ENCODE data around the gene P2RX5. TPM values are rescaled to one million over a fixed set of nuclear protein-coding genes. Genes with fewer than 3 reads are reported as not detected.

Gene P2RX5
- total RNA-seq, 2 experiments from 2014 or later, result 69.7 to 77.5 TPM

GRCh38 chr17:3668279-3669084 lies 27.5 kb downstream of the P2RX5 start, which contains the start of the genes EMC6 and TAX1BP3:
Gene EMC6, plus strand, starts transcription at chr17:3668812. Its CDS starts 335 bp downstream, at chr17:3669147.
Gene TAX1BP3, minus strand, starts transcription at chr17:3668578. Its CDS starts 52 bp downstream, at chr17:3668526.
- DNase-seq, result peak; percentile 99
- intact Hi-C loops (cut with DNase I, micrococcal nuclease), result loop anchor here (1.0 kb wide), 10 partner anchors 26 to 957 kb away; partner anchors contain the start of genes CTNS (in 2 of the 2), SHPK (in 2 of the 2), CAMKK1 (in 1 of the 2) and CLUH (in 1 of the 2)
- no peaks in the 10 kb centered on the region for H3K9me3 Mint-ChIP-seq (ENCODE audit: low read depth)
- POLR2A ChIA-PET, result interaction anchor here (0.6 to 0.9 kb wide), 2 partner anchors 51 to 177 kb away, joined by 3 to 4 read pairs; no protein-coding TSS in a partner anchor
- CTCF ChIA-PET, result interaction anchor here (1.2 kb wide), 1 partner anchor 32 kb away, joined by 3 read pairs; the partner anchor contains the start of genes CTNS and SHPK
- peak within 1 kb of the TSS; percentile 97 for H3K4me3 Mint-ChIP-seq
- H3K36me3 Mint-ChIP-seq (ENCODE audit: low read depth), result peaks cover 14% of the 10 kb centered on the region
- H3K27ac Mint-ChIP-seq, result peak within 1 kb of the TSS; percentile 94
- peak; percentile 94 for ATAC-seq
- no peaks in the 10 kb centered on the region for H3K27me3 Mint-ChIP-seq
- H3K4me1 Mint-ChIP-seq, result peaks cover 21% of the 10 kb centered on the region

DNA sequence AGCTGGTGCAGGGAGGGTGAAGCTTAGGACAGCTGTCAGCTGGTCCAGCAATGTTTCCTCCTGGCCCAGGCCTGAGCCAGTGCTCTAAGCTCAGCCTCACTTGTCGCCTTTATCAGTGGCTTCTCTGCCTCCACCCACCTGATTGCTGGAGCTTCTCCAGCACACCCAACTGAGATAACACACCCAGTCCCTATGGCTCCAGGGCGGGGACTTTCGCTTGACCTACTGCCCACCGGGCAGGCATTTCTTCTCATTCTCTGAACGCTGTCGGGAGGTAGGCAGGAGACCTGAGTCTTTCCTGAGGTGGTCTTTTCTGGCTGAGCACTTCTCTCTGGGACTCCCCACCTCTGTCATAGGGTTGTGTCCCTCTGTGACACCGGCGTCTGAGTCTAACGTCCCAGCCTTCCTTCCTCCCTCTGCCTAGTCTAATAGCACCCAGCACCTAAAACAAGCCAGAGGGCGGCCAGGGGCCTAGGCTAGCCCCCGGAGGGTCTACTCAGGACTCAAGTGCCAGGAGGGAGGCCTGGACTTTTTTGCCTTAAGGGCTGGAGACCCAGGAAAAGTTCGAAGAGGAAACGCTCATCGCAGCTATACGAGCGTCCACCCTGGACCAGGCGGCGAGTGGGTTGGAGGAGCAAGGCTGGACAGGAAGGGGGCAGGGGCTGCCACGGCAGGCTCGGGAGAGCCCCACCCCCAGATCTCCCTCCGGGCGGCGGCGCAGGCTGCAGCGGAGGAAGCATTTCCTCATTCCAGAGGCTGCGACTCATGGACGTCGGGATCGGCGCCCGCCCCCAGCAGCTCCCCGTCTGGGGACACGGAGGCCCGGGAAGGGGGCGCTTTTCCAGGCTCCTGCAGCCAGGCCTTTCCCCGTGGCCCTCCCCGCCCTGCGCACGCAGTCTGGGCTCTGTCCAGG lies 28.3 kb downstream of the P2RX5 start:
- CTCF ChIA-PET, result interaction anchor here (0.6 to 1.2 kb wide), 2 partner anchors 31 to 104 kb away, joined by 3 read pairs; partner anchors contain the start of genes CTNS and SHPK
- DNase-seq (peak; percentile 39), ATAC-seq (no peak)
- POLR2A ChIA-PET, result interaction anchor here (0.8 kb wide), 1 partner anchor 133 kb away, joined by 3 read pairs; no protein-coding TSS in a partner anchor
- H3K4me1 Mint-ChIP-seq, result peaks cover 21% of the 10 kb centered on the region
- peak overlapping the region; percentile 31 for H3K27ac Mint-ChIP-seq
- no peaks in the 10 kb centered on the region for H3K9me3 Mint-ChIP-seq (ENCODE audit: low read depth)
- intact Hi-C loops (cut with DNase I, micrococcal nuclease), result loop anchor here (1.0 kb wide), 9 partner anchors 31 to 956 kb away; partner anchors contain the start of genes CTNS (in 2 of the 2), SHPK (in 2 of the 2), CAMKK1 (in 1 of the 2) and CLUH (in 1 of the 2)
- H3K36me3 Mint-ChIP-seq (ENCODE audit: low read depth), result peaks cover 14% of the 10 kb centered on the region
- no peaks in the 10 kb centered on the region for H3K27me3 Mint-ChIP-seq
- H3K4me3 Mint-ChIP-seq, result peak overlapping the region; percentile 97

DNA sequence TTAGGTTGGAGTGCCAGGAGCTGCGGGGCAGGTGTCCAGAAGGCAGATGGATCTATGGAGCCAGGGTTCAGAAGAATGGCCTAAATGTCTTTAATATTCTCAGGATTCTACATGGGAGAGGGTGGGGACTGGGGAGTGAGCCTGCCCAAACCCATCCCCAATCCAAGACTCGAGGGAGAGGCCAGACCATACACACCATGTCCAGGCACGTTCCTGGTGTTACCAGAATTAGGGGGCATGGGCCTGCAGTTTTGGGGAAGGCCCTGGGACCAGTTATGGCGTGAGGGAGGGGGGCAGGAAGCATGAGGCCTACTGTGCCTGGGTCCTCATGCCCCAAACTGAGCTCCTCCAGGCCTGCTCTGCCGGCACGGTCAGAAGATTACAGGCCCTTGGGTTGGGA lies 29.4 kb downstream of the P2RX5 start:
- Mint-ChIP-seq H3K27me3 (no peaks in the 10 kb centered on the region), H3K4me3 (peak overlapping the region; percentile 5), H3K4me1 (peaks cover 17% of the 10 kb centered on the region), H3K36me3 (ENCODE audit: low read depth) (peaks cover 11% of the 10 kb centered on the region), H3K27ac (no peak overlapping the region), H3K9me3 (ENCODE audit: low read depth) (no peaks in the 10 kb centered on the region)
- DNase-seq (no peak), ATAC-seq (no peak)
- intact Hi-C loops (cut with DNase I, micrococcal nuclease), result no loop called here
- ChIA-PET CTCF (interaction anchor here (0.6 to 1.0 kb wide), 2 partner anchors 18 to 988 kb away, joined by 3 read pairs; no protein-coding TSS in a partner anchor), POLR2A (interaction anchor here (0.6 kb wide), 2 partner anchors 26 to 125 kb away, joined by 3 to 9 read pairs; no protein-coding TSS in a partner anchor)

DNA sequence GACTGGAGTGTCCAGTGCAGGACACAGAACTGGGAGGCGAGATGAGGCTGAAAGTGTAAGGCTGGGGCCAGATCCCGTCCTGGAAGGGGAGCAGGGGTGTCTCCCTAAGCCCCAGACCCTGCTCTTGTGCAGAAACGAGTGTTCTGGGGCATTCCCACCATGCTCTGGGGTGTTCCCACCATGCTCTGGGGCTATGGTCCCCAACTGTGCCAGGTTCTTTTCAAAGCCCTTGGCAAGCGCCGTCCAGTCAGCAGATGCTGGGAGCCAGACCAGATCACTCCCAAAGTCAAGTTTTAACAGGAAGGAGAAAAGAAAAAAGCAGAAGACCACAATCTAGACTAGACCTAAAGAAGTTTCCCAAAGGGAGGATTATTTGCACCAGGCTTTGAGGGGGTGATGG lies 30.1 kb downstream of the P2RX5 start:
- no peak for DNase-seq
- H3K27me3 Mint-ChIP-seq, result no peaks in the 10 kb centered on the region
- H3K36me3 Mint-ChIP-seq (ENCODE audit: low read depth), result peaks cover 9% of the 10 kb centered on the region
- ChIA-PET POLR2A (no interaction called here), CTCF (no interaction called here)
- no peak overlapping the region for H3K27ac Mint-ChIP-seq
- intact Hi-C loops (cut with DNase I, micrococcal nuclease), result no loop called here
- peaks cover 16% of the 10 kb centered on the region for H3K4me1 Mint-ChIP-seq
- ATAC-seq, result no peak
- no peak overlapping the region for H3K4me3 Mint-ChIP-seq
- H3K9me3 Mint-ChIP-seq (ENCODE audit: low read depth), result no peaks in the 10 kb centered on the region

DNA sequence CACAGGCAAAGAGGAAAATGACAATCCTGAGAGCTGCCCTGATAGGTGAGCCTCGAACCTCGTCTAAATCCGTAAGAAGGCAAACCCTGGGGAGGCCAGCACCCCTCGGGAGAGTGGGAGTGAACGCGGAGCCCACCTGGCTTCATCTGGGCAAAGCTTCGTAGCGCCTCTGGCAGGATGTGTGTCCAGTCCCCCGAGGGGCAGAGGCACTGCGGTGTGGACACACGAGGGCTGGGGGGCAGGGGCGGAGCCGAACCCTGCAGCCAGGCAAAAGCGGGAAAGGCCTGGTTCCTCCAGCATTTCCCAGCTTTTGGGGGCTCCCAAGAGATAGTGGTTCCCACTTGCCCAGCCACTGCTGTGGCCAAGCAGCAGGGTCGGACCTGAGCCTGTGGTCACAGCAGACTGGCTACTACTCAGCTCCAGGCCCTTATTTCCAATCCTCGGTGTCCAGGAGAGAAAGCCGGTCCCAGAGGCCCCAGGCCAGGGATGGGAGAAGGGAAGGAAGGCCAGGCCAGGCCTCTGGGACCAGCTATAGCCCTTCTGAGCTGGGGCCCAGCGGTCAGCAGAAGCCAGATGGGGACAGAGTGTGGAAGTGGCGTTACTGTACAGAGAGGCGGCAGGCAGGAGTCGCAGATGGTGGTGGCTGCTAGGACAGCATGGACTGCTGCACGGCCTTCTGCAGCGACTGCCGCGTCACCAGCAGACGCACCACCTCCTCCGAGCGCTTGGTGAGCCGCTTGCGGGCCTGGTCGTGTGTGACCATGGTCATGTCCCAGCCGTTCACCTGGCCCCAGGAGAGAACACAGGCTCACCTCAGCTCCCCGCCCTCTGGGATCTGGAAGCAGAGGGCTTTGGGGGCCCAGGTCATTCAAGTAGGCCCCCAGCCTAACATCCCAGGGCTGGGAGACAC lies 32.6 kb downstream of the P2RX5 start:
- ATAC-seq, result no peak
- Mint-ChIP-seq H3K36me3 (ENCODE audit: low read depth) (no peaks in the 10 kb centered on the region), H3K27me3 (no peaks in the 10 kb centered on the region), H3K4me1 (peaks cover 5% of the 10 kb centered on the region), H3K4me3 (no peak overlapping the region), H3K9me3 (ENCODE audit: low read depth) (no peaks in the 10 kb centered on the region), H3K27ac (no peak overlapping the region)
- no peak for DNase-seq
- POLR2A ChIA-PET, result no interaction called here
- intact Hi-C loops (cut with DNase I, micrococcal nuclease), result no loop called here
- CTCF ChIA-PET, result interaction anchor here (0.9 kb wide), 1 partner anchor 183 kb away, joined by 3 read pairs; no protein-coding TSS in a partner anchor

GRCh38 chr17:3660311-3660891 lies 35.6 kb downstream of the P2RX5 start:
- Mint-ChIP-seq H3K27ac (no peak overlapping the region), H3K27me3 (no peaks in the 10 kb centered on the region), H3K9me3 (ENCODE audit: low read depth) (no peaks in the 10 kb centered on the region), H3K36me3 (ENCODE audit: low read depth) (no peaks in the 10 kb centered on the region), H3K4me3 (no peak overlapping the region), H3K4me1 (no peaks in the 10 kb centered on the region)
- ChIA-PET POLR2A (no interaction called here), CTCF (no interaction called here)
- no peak for ATAC-seq
- intact Hi-C loops (cut with DNase I, micrococcal nuclease), result no loop called here
- no peak for DNase-seq

DNA sequence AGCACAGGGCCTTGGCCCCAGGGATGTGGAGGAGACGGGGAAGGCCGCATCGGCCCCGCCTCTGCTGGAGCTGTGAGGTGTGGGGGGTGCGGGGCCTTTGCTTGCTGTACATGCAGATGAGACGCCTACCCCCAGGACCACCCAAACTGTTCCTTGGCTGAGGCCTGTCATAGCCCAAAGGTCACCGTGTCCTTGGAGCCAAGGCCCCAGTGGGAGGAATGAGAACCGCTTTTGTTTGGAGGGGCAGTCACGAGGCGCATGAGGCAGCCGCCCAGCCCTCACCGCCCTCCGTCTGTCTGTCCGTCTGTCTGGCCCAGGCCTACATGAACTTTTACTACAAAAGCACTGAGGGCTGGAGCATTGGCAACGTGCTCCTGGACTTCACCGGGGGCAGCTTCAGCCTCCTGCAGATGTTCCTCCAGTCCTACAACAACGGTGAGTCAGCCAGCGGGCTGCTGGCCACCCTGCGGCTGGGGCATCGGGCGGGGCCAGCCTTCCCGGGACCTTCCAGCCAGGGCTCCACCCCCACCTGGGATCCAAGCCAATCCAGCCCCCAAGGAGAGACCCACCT lies 36.3 kb downstream of the P2RX5 start:
- intact Hi-C loops (cut with DNase I, micrococcal nuclease), result no loop called here
- POLR2A ChIA-PET, result no interaction called here
- Mint-ChIP-seq H3K36me3 (ENCODE audit: low read depth) (no peaks in the 10 kb centered on the region), H3K4me3 (no peak overlapping the region), H3K9me3 (ENCODE audit: low read depth) (no peaks in the 10 kb centered on the region), H3K27me3 (no peaks in the 10 kb centered on the region), H3K4me1 (no peaks in the 10 kb centered on the region), H3K27ac (no peak overlapping the region)
- DNase-seq, result no peak
- ATAC-seq, result no peak
- CTCF ChIA-PET, result interaction anchor here (0.5 kb wide), 1 partner anchor 186 kb away, joined by 3 read pairs; the partner anchor contains the start of gene NCBP3

DNA sequence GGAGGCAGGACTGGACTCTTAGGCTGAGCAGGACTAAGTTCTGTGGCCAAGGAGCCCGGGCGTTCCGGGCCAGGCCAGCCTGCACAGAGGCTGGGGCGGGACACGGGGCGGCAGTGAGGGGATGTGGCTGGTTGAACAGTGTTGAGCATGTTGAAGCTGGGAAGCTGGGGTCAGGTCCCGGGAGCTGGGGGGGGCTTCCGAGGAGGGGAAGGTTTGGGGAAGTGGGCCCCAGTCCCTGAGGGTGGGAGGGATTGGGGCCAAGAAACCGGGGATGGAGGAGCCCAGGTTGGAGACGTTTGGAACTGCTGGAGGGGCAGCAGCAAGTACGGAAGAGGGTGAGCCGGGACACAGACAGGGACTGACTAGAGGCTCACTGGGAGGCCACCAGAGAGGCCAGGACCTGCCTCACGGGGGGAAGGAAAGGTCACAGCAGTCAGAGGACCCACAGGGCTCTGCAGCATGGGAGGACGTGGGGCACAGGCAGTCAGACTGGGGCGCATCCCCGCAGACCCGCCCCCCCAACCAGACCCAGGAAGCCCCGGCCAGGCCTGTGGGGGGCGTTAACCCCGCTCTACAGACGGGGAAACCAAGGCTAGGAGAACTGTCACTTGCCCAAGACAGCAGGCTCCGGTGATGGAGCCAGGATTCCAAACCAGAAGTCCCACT lies 37.0 kb downstream of the P2RX5 start:
- H3K9me3 Mint-ChIP-seq (ENCODE audit: low read depth), result no peaks in the 10 kb centered on the region
- H3K27me3 Mint-ChIP-seq, result no peaks in the 10 kb centered on the region
- H3K4me1 Mint-ChIP-seq, result no peaks in the 10 kb centered on the region
- no peak overlapping the region for H3K27ac Mint-ChIP-seq
- no peaks in the 10 kb centered on the region for H3K36me3 Mint-ChIP-seq (ENCODE audit: low read depth)
- ChIA-PET CTCF (interaction anchor here (0.5 kb wide), 1 partner anchor 187 kb away, joined by 3 read pairs; the partner anchor contains the start of gene NCBP3), POLR2A (no interaction called here)
- H3K4me3 Mint-ChIP-seq, result no peak overlapping the region
- intact Hi-C loops (cut with DNase I, micrococcal nuclease), result no loop called here
- ATAC-seq (no peak), DNase-seq (no peak)

DNA sequence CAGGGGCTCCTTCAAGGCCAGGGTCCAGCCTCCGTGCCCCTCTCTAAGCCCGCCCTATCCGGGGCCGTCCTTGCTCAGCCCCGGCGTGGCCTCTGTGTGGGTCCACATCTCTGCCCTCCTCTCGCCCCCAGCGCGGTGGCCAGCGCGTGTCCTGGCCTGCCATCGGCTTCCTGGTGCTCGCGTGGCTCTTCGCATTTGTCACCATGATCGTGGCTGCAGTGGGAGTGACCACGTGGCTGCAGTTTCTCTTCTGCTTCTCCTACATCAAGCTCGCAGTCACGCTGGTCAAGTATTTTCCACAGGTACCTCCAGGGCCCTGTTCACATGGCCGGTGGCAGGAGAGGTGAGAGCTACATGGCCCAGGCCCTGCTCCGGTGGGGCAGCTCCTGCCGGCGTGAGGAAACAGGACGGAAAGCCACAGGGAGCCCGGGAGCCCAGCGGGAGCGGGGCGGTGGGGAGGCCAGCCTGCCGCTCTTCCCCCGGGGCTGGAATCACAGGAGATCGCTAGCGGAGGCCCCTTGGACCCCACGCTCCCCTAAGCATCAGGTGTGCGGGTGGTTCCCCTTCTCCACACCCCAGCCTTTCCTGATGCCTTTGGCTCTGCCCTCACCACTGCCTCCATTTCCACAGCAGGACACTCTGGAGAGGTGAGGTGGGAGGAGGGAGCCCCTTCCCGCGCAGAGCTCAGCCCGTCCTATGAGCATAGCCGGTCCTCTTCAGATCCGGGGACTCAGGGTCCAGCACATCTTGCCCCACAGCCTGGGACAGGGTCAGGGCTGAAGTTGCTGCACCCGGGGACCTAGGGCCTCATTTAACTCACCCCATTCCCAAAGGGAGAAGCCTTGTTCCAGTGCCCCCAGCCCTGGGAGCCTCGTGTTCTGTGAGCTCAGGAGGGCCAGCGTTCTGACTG lies 37.8 kb downstream of the P2RX5 start:
- ATAC-seq (no peak), DNase-seq (no peak)
- no peaks in the 10 kb centered on the region for H3K4me1 Mint-ChIP-seq
- no peaks in the 10 kb centered on the region for H3K36me3 Mint-ChIP-seq (ENCODE audit: low read depth)
- H3K27me3 Mint-ChIP-seq, result no peaks in the 10 kb centered on the region
- no peak overlapping the region for H3K4me3 Mint-ChIP-seq
- POLR2A ChIA-PET, result no interaction called here
- H3K27ac Mint-ChIP-seq, result no peak overlapping the region
- CTCF ChIA-PET, result no interaction called here
- no peaks in the 10 kb centered on the region for H3K9me3 Mint-ChIP-seq (ENCODE audit: low read depth)
- intact Hi-C loops (cut with DNase I, micrococcal nuclease), result no loop called here
